PC-9 (cell line): ENCODE results near the gene TMEM135. TPM values are rescaled to one million over a fixed set of nuclear protein-coding genes. Genes with fewer than 3 reads are reported as not detected.

Experiments used
- BruUV-seq: library from RNA; stranded (reverse); fragments of 400-500 nt; replicated peaks from 2 replicates; lab custom pipeline; 2021; lab: Mats Ljungman, UMichigan
- CTCF ChIA-PET: fragments of 300-600 bp; sonication (Branson Sonifier 250); formaldehyde crosslinking; loops from one replicate; lab custom pipeline; 2022; ENCODE audit warnings: antibody characterized with exemption; lab: Charles Lee
- POLR2A ChIA-PET: fragments of 300-600 bp; sonication (Branson Sonifier 250); formaldehyde crosslinking; loops from one replicate; lab custom pipeline; 2022; ENCODE audit warnings: antibody characterized with exemption; ENCODE audit not compliant: unreplicated experiment; lab: Charles Lee
- DNase-seq, 2 experiments: peaks; one replicate each; pipeline versions ENCODE4 v3.0.0 to v3.0.0-alpha.2; 2015 to 2022; ENCODE audit warnings: mixed read lengths in 1 of 2
- H2AFZ ChIP-seq: fragments of 200-600 bp; sonication (generic); 2 replicates; pipeline ENCODE4 v1.8.1; 2017; ENCODE audit warnings: antibody characterized with exemption
- H3F3A ChIP-seq: fragments of 200-600 bp; sonication (generic); 2 replicates; pipeline ENCODE4 v1.8.1; 2017; ENCODE audit warnings: antibody characterized with exemption, mild to moderate bottlenecking, low read depth; ENCODE audit not compliant: insufficient read depth
- H3K27ac ChIP-seq: fragments of 200-600 bp; sonication (generic); 2 replicates; pipeline ENCODE4 v1.6.1; 2016; ENCODE audit warnings: mixed run types
- H3K27me3 ChIP-seq: fragments of 200-600 bp; sonication (generic); 2 replicates; pipeline ENCODE4 v1.6.1; 2016; ENCODE audit warnings: low read depth, mixed run types; ENCODE audit not compliant: insufficient read depth
- H3K36me3 ChIP-seq: fragments of 200-600 bp; sonication (generic); 2 replicates; pipeline ENCODE4 v1.6.1; 2016; ENCODE audit warnings: low read depth, mixed run types
- H3K4me1 ChIP-seq: fragments of 200-600 bp; sonication (generic); replicated peaks from 2 replicates; pipeline ENCODE4 v1.6.1; 2016; ENCODE audit warnings: mixed run types; ENCODE audit not compliant: insufficient read depth
- H3K4me2 ChIP-seq: fragments of 200-600 bp; sonication (generic); 2 replicates; pipeline ENCODE4 v1.6.1; 2017; ENCODE audit warnings: mixed run types
- H3K4me3 ChIP-seq: fragments of 200-600 bp; sonication (generic); 2 replicates; pipeline ENCODE4 v1.6.1; 2016; ENCODE audit warnings: mixed run types
- H3K79me2 ChIP-seq: fragments of 200-600 bp; sonication (generic); 2 replicates; pipeline ENCODE4 v1.6.1; 2017; ENCODE audit warnings: low read depth, mixed run types
- H3K9me2 ChIP-seq: fragments of 200-600 bp; sonication (generic); 2 replicates; pipeline ENCODE4 v1.8.1; 2017; ENCODE audit warnings: mild to moderate bottlenecking; ENCODE audit not compliant: insufficient read depth
- H3K9me3 ChIP-seq: fragments of 200-600 bp; sonication (generic); 2 replicates; pipeline ENCODE4 v1.8.1; 2016; ENCODE audit warnings: low read depth; ENCODE audit not compliant: insufficient read depth
- H4K20me1 ChIP-seq: fragments of 200-600 bp; sonication (generic); 2 replicates; pipeline ENCODE4 v1.8.1; 2017; ENCODE audit not compliant: insufficient read depth
- CTCF ChIP-seq: fragments of 200-600 bp; sonication (generic); conservative IDR thresholded peaks from 2 replicates; pipeline ENCODE4 v1.6.1; 2017; ENCODE audit warnings: mixed run types, antibody characterized with exemption, mild to moderate bottlenecking, moderate library complexity
- EZH2 ChIP-seq: fragments of 200-600 bp; sonication (generic); IDR thresholded peaks from 2 replicates; pipeline ENCODE4 v1.8.0; 2017; ENCODE audit warnings: antibody characterized with exemption, low read depth
- intact Hi-C: fragments of 100-400 bp; cut with micrococcal nuclease; formaldehyde crosslinking; loops from one replicate; pipeline ENCODE4 v1.10.0; 2022; ENCODE audit not compliant: unreplicated experiment
- total RNA-seq: library from RNA; stranded (reverse); gene quantifications from 2 replicates; pipeline ENCODE4 v1.2.3, GENCODE V29; 2021

The TMEM135 gene
- total RNA-seq, 1 experiment from 2014 or later = 42.0 TPM

GRCh38 chr11:87255589-87255988 lies 217.9 kb downstream of the TMEM135 start:
- H3K4me2 ChIP-seq = no peak overlapping the region
- ChIA-PET CTCF (no interaction called here), POLR2A (no interaction called here)
- intact Hi-C loops = no loop called here
- no peaks in the 10 kb centered on the region for H3K36me3 ChIP-seq
- H3K27me3 ChIP-seq = no peaks in the 10 kb centered on the region
- no peaks in the 10 kb centered on the region for H3K79me2 ChIP-seq
- no peaks in the 10 kb centered on the region; the same call in 1 of the 2 replicates for H3F3A ChIP-seq
- no peak overlapping the region for H3K27ac ChIP-seq
- H2AFZ ChIP-seq = no peak overlapping the region
- no peak for TF ChIP-seq EZH2
- no peak for TF ChIP-seq CTCF
- no peaks in the 10 kb centered on the region for H4K20me1 ChIP-seq
- no peaks in the 10 kb centered on the region for H3K9me2 ChIP-seq
- no peak for DNase-seq
- H3K4me3 ChIP-seq = no peak overlapping the region
- H3K4me1 ChIP-seq = no peaks in the 10 kb centered on the region
- BruUV-seq = no TSS peak
- H3K9me3 ChIP-seq = no peaks in the 10 kb centered on the region

- no peak overlapping the region for H3K4me3 ChIP-seq
- no peaks in the 10 kb centered on the region for H3K79me2 ChIP-seq
- H3K27ac ChIP-seq = no peak overlapping the region
- no peaks in the 10 kb centered on the region for H3K9me2 ChIP-seq
- no peak for DNase-seq
- ChIA-PET CTCF (no interaction called here), POLR2A (no interaction called here)
- H3F3A ChIP-seq = no peaks in the 10 kb centered on the region; the same call in 1 of the 2 replicates
- no peaks in the 10 kb centered on the region for H3K36me3 ChIP-seq
- no peak overlapping the region for H2AFZ ChIP-seq
- no peaks in the 10 kb centered on the region for H3K4me1 ChIP-seq
- intact Hi-C loops = no loop called here
- BruUV-seq = no TSS peak
- H4K20me1 ChIP-seq = no peaks in the 10 kb centered on the region
- no peaks in the 10 kb centered on the region for H3K9me3 ChIP-seq
- TF ChIP-seq EZH2 (no peak), CTCF (no peak)
- no peaks in the 10 kb centered on the region for H3K27me3 ChIP-seq
- H3K4me2 ChIP-seq = no peak overlapping the region
Observed at GRCh38 chr11:87256694-87257340, 219.1 kb downstream of the TMEM135 start.

- H3K27me3 ChIP-seq = no peaks in the 10 kb centered on the region
- no TSS peak for BruUV-seq
- ChIA-PET POLR2A (no interaction called here), CTCF (no interaction called here)
- H3K4me1 ChIP-seq = no peaks in the 10 kb centered on the region
- H3K9me2 ChIP-seq = no peaks in the 10 kb centered on the region
- H3K4me2 ChIP-seq = no peak overlapping the region
- H3K36me3 ChIP-seq = no peaks in the 10 kb centered on the region
- H3K79me2 ChIP-seq = no peaks in the 10 kb centered on the region
- intact Hi-C loops = no loop called here
- H3K27ac ChIP-seq = no peak overlapping the region
- no peak overlapping the region for H2AFZ ChIP-seq
- DNase-seq = no peak
- H4K20me1 ChIP-seq = no peaks in the 10 kb centered on the region
- H3F3A ChIP-seq = no peaks in the 10 kb centered on the region; the same call in 1 of the 2 replicates
- TF ChIP-seq EZH2 (no peak), CTCF (no peak)
- no peaks in the 10 kb centered on the region for H3K9me3 ChIP-seq
- H3K4me3 ChIP-seq = no peak overlapping the region
Observed at GRCh38 chr11:87258171-87258833, 220.6 kb downstream of the TMEM135 start.
